ENCODE data around the gene RAF1.

DNA sequence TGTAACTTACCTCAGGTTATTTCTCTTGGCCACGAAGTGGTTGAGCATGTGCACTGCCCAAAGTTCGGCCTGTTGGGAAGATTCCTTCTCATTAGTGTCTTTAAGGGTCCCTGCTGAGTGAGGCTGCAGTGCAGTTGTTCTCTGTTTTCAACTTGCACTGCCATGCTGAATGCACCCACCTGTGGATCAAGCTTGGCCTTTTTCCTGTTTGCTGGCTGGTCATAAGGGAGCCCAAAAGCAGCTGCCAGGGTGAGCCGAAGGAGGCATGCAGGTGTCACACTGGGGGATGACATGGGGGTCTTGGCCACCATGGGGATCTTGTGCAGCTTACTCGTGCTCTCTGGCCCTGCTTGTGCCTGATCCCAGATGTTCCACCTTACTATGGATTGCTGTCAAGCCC lies 46.1 kb upstream of the RAF1 start:
- TF ChIP-seq, protein P1, sequence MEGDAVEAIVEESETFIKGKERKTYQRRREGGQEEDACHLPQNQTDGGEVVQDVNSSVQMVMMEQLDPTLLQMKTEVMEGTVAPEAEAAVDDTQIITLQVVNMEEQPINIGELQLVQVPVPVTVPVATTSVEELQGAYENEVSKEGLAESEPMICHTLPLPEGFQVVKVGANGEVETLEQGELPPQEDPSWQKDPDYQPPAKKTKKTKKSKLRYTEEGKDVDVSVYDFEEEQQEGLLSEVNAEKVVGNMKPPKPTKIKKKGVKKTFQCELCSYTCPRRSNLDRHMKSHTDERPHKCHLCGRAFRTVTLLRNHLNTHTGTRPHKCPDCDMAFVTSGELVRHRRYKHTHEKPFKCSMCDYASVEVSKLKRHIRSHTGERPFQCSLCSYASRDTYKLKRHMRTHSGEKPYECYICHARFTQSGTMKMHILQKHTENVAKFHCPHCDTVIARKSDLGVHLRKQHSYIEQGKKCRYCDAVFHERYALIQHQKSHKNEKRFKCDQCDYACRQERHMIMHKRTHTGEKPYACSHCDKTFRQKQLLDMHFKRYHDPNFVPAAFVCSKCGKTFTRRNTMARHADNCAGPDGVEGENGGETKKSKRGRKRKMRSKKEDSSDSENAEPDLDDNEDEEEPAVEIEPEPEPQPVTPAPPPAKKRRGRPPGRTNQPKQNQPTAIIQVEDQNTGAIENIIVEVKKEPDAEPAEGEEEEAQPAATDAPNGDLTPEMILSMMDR (IDR thresholded peaks at IDR 0.05) = no peak
- no peak for TF ChIP-seq POLR2A (IDR thresholded peaks at IDR 0.05)

Measured in tibial nerve (tissue), 3 donors.